Neural cell (in vitro differentiated cells): ENCODE data around the gene PROCA1. TPM values are rescaled to one million over a fixed set of nuclear protein-coding genes. Genes with fewer than 3 reads are reported as not detected.
"Not testable (repeated sequence)": the region's sequence is repeated elsewhere in the genome, so short reads cannot be mapped to it uniquely, and the experiment has no call there.

ENCODE experiments used
- H2AFZ ChIP-seq: fragments of 200-600, 300-800 bp; sonication (generic), shearing (Covaris generic); 2 replicates; pipeline ENCODE4 v1.6.0; 2014; ENCODE audit warnings: low read depth, mild to moderate bottlenecking, antibody characterized with exemption, low read length, moderate library complexity
- H3F3A ChIP-seq: fragments of 200-600 bp; shearing (Covaris generic); 2 replicates; pipeline ENCODE4 v1.6.1; 2016; ENCODE audit warnings: mild to moderate bottlenecking, moderate library complexity, mixed read lengths, antibody characterized with exemption, low read length; ENCODE audit not compliant: insufficient read depth, poor library complexity, severe bottlenecking
- H3K27ac ChIP-seq: fragments of 200-600, 300-800 bp; sonication (generic), shearing (Covaris generic); 2 replicates; pipeline ENCODE4 v1.5.1; 2014; ENCODE audit warnings: mild to moderate bottlenecking, low read length, moderate library complexity
- H3K27me3 ChIP-seq: fragments of 300-800, 200-600 bp; sonication (generic), shearing (Covaris generic); 2 replicates; pipeline ENCODE4 v1.6.0; 2014; ENCODE audit warnings: mild to moderate bottlenecking, low read depth, low read length, moderate library complexity; ENCODE audit not compliant: insufficient read depth
- H3K36me3 ChIP-seq: fragments of 300-800, 200-600 bp; sonication (generic), shearing (Covaris generic); 2 replicates; pipeline ENCODE4 v1.5.1; 2014; ENCODE audit warnings: mild to moderate bottlenecking, antibody characterized with exemption, low read length, moderate library complexity; ENCODE audit not compliant: insufficient read depth
- H3K4me2 ChIP-seq: fragments of 300-800, 200-600 bp; sonication (generic), shearing (Covaris generic); 2 replicates; pipeline ENCODE4 v1.6.0; 2014; ENCODE audit warnings: mild to moderate bottlenecking, low read length
- H3K4me3 ChIP-seq: fragments of 300-800, 200-600 bp; sonication (generic), shearing (Covaris generic); 2 replicates; pipeline ENCODE4 v1.5.1; 2014; ENCODE audit warnings: mild to moderate bottlenecking, low read length, moderate library complexity
- H3K79me2 ChIP-seq: fragments of 200-600 bp; shearing (Covaris generic); replicated peaks from 2 replicates; pipeline ENCODE4 v1.6.0; 2014; ENCODE audit warnings: mild to moderate bottlenecking, low read length, moderate library complexity; ENCODE audit not compliant: insufficient read depth
- H3K9ac ChIP-seq: fragments of 300-800, 200-600 bp; sonication (generic), shearing (Covaris generic); 2 replicates; pipeline ENCODE4 v1.6.1; 2016; ENCODE audit warnings: mild to moderate bottlenecking, low read length, mixed read lengths
- H3K9me2 ChIP-seq: fragments of 200-600 bp; shearing (Covaris generic); 2 replicates; pipeline ENCODE4 v1.6.1; 2016; ENCODE audit warnings: mild to moderate bottlenecking, low read length, mixed read lengths; ENCODE audit not compliant: insufficient read depth
- H3K9me3 ChIP-seq: fragments of 200-600, 300-800 bp; sonication (generic), shearing (Covaris generic); 2 replicates; pipeline ENCODE4 v1.6.1; 2016; ENCODE audit warnings: mild to moderate bottlenecking, mixed run types, low read length, moderate library complexity, mixed read lengths
- H4K20me1 ChIP-seq: fragments of 200-600 bp; shearing (Covaris generic); 2 replicates; pipeline ENCODE4 v1.6.1; 2016; ENCODE audit warnings: mild to moderate bottlenecking, mixed run types; ENCODE audit not compliant: insufficient read depth
- EZH2 ChIP-seq: fragments of 200-600, 300-800 bp; shearing (Covaris generic), sonication (generic); IDR thresholded peaks from 2 replicates; pipeline ENCODE4 v1.6.1; 2014; ENCODE audit warnings: antibody characterized with exemption, low read length, borderline replicate concordance, mild to moderate bottlenecking; ENCODE audit not compliant: insufficient read depth, poor library complexity, severe bottlenecking
- MXI1 ChIP-seq: fragments of 450-650 bp; conservative IDR thresholded peaks from 2 replicates; pipeline ENCODE4 v1.6.1; 2014; ENCODE audit warnings: antibody characterized with exemption, mild to moderate bottlenecking; ENCODE audit not compliant: poor library complexity, severe bottlenecking
- POLR2AphosphoS5 ChIP-seq: IDR thresholded peaks from 2 replicates; pipeline ENCODE4 v1.6.1; 2012
- RAD21 ChIP-seq: fragments of 450-650 bp; conservative IDR thresholded peaks from 2 replicates; pipeline ENCODE4 v1.6.1; 2014; ENCODE audit warnings: antibody characterized with exemption, mild to moderate bottlenecking, moderate library complexity
- SMC3 ChIP-seq: fragments of 450-650 bp; conservative IDR thresholded peaks from 2 replicates; pipeline ENCODE4 v1.6.1; 2014; ENCODE audit warnings: antibody characterized with exemption, mild to moderate bottlenecking, moderate library complexity; ENCODE audit not compliant: poor library complexity
- polyA plus RNA-seq: library from polyadenylated mRNA; depleted of rRNA; stranded (reverse); fragments of >200 nt; gene quantifications from 2 replicates; pipeline ENCODE4 v1.2.3, GENCODE V29; 2014
- TF ChIP-seq, protein P1 (sequence below): fragments of 450-650 bp; IDR thresholded peaks from 2 replicates; pipeline ENCODE4 v1.5.1; 2014; ENCODE audit warnings: antibody characterized with exemption, mild to moderate bottlenecking, moderate library complexity; ENCODE audit not compliant: poor library complexity, severe bottlenecking
- TF ChIP-seq, protein P2 (sequence below): IDR thresholded peaks from 2 replicates; pipeline ENCODE4 v1.6.1; 2012; ENCODE audit warnings: borderline replicate concordance

PROCA1 gene
- polyA plus RNA-seq, 1 donor from 2014 or later = 20.7 TPM

DNA sequence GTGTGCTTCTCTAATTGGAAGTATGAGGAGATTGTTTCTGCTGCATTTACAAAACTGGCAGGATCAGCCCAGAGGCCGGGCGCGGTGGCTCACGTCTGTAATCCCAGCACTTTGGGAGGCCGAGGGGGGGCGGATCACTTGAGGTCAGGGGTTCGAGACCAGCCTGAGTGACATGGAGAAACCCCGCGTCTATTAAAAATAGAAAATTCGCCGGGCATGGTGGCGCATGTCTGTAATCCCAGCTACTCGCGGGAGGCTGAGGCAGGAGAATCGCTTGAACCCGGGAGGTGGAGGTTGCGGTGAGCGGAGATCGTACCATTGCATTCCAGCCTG is 9.3 kb upstream of the PROCA1 start:
- peaks cover 27% of the 10 kb centered on the region for H3K27me3 ChIP-seq
- not testable (repeated sequence) for H2AFZ ChIP-seq, H3F3A ChIP-seq, H3K9me2 ChIP-seq, H3K27ac ChIP-seq, H4K20me1 ChIP-seq, H3K36me3 ChIP-seq, H3K9me3 ChIP-seq
- H3K4me2 ChIP-seq = peak overlapping the region; percentile 93
- peak overlapping the region; percentile 88 for H3K9ac ChIP-seq
- peaks cover 17% of the 10 kb centered on the region for H3K79me2 ChIP-seq
- H3K4me3 ChIP-seq = peak overlapping the region; percentile 92

DNA sequence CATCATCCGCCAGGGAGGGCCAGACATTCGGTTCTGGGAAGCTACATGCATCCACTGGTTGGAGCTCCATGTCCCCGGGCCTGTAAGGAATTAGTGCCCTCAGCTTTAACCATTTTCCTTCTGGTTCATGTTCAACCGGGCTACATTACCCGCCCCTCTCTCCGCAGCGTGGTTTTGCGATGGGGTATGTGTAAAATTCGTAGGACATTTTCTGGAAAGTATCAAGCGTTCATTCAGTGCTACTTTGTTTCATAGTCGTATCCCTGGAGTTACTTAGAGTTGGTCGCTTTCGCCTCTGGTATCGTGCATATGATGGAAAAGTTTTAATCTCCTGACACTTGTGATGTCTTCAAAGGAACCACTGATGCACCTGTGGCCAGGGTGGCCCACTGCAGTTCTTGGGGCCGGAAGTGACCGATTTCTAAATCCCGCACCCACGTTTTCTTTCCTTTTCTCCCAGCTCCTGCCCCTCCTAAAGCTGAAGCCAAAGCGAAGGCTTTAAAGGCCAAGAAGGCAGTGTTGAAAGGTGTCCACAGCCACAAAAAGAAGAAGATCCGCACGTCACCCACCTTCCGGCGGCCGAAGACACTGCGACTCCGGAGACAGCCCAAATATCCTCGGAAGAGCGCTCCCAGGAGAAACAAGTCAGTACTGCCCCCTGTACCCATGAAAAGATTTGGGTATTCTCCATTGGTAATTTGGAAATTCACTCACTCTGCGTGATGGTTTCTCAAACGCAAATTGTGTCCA is 8.7 kb upstream of the PROCA1 start:
- H4K20me1 ChIP-seq = no peaks in the 10 kb centered on the region

DNA sequence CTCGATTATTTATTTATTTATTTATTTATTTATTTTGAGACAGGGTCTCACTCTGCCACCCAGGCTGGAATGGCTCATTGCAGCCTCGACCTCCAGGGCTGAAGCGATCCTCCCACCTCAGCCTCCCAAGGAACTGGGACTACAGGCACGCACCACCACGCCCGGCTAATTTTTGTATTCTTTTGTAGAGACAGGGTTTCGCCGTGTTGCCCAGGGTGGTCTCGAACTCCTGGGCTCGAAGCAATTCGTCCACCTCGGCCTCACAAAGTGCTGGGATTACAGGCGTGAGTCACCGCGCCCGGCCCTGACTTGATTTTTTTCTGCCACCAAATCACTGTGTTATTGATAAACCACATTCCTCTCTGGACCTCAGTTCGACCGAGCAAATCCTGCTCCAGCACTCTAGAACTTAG is 7.3 kb upstream of the PROCA1 start:
- peak overlapping the region; percentile 25 for H3K4me2 ChIP-seq
- H3K27ac ChIP-seq = peak overlapping the region; percentile 84
- H3K9me3 ChIP-seq = no peaks in the 10 kb centered on the region
- peak overlapping the region; percentile 88 for H3K9ac ChIP-seq
- H3K79me2 ChIP-seq = peaks cover 17% of the 10 kb centered on the region
- H3F3A ChIP-seq = no peaks in the 10 kb centered on the region
- no peaks in the 10 kb centered on the region for H3K36me3 ChIP-seq
- H4K20me1 ChIP-seq = no peaks in the 10 kb centered on the region
- no peaks in the 10 kb centered on the region for H3K9me2 ChIP-seq
- peak overlapping the region; percentile 35 for H2AFZ ChIP-seq
- peaks cover 28% of the 10 kb centered on the region for H3K27me3 ChIP-seq
- peak overlapping the region; percentile 92 for H3K4me3 ChIP-seq
- TF ChIP-seq SMC3 = no peak
- TF ChIP-seq EZH2 = no peak
- TF ChIP-seq, protein P1, sequence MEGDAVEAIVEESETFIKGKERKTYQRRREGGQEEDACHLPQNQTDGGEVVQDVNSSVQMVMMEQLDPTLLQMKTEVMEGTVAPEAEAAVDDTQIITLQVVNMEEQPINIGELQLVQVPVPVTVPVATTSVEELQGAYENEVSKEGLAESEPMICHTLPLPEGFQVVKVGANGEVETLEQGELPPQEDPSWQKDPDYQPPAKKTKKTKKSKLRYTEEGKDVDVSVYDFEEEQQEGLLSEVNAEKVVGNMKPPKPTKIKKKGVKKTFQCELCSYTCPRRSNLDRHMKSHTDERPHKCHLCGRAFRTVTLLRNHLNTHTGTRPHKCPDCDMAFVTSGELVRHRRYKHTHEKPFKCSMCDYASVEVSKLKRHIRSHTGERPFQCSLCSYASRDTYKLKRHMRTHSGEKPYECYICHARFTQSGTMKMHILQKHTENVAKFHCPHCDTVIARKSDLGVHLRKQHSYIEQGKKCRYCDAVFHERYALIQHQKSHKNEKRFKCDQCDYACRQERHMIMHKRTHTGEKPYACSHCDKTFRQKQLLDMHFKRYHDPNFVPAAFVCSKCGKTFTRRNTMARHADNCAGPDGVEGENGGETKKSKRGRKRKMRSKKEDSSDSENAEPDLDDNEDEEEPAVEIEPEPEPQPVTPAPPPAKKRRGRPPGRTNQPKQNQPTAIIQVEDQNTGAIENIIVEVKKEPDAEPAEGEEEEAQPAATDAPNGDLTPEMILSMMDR = no peak
- TF ChIP-seq, protein P2, sequence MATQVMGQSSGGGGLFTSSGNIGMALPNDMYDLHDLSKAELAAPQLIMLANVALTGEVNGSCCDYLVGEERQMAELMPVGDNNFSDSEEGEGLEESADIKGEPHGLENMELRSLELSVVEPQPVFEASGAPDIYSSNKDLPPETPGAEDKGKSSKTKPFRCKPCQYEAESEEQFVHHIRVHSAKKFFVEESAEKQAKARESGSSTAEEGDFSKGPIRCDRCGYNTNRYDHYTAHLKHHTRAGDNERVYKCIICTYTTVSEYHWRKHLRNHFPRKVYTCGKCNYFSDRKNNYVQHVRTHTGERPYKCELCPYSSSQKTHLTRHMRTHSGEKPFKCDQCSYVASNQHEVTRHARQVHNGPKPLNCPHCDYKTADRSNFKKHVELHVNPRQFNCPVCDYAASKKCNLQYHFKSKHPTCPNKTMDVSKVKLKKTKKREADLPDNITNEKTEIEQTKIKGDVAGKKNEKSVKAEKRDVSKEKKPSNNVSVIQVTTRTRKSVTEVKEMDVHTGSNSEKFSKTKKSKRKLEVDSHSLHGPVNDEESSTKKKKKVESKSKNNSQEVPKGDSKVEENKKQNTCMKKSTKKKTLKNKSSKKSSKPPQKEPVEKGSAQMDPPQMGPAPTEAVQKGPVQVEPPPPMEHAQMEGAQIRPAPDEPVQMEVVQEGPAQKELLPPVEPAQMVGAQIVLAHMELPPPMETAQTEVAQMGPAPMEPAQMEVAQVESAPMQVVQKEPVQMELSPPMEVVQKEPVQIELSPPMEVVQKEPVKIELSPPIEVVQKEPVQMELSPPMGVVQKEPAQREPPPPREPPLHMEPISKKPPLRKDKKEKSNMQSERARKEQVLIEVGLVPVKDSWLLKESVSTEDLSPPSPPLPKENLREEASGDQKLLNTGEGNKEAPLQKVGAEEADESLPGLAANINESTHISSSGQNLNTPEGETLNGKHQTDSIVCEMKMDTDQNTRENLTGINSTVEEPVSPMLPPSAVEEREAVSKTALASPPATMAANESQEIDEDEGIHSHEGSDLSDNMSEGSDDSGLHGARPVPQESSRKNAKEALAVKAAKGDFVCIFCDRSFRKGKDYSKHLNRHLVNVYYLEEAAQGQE = no peak
- no peak for TF ChIP-seq RAD21
- no peak for TF ChIP-seq POLR2AphosphoS5

More for the DNA sequence above, 8.7 kb upstream of the PROCA1 start:
- peak overlapping the region; percentile 36 for H2AFZ ChIP-seq
- H3K79me2 ChIP-seq = peaks cover 17% of the 10 kb centered on the region
- peaks cover 28% of the 10 kb centered on the region for H3K27me3 ChIP-seq
- H3K36me3 ChIP-seq = no peaks in the 10 kb centered on the region
- peak overlapping the region; percentile 92 for H3K4me3 ChIP-seq
- TF ChIP-seq MXI1 = peak; percentile 55
- TF ChIP-seq, protein P1 = no peak
- TF ChIP-seq, protein P2 = peak; percentile 1
- H3K9me3 ChIP-seq = no peaks in the 10 kb centered on the region
- peak overlapping the region; percentile 93 for H3K4me2 ChIP-seq
- H3K27ac ChIP-seq = peak overlapping the region; percentile 84
- no peaks in the 10 kb centered on the region for H3K9me2 ChIP-seq
- peak overlapping the region; percentile 88 for H3K9ac ChIP-seq
- no peaks in the 10 kb centered on the region for H3F3A ChIP-seq
